Measurements from ENCODE around the gene PRDM4. TPM values are rescaled to one million over a fixed set of nuclear protein-coding genes. Genes with fewer than 3 reads are reported as not detected.

PRDM4 gene
- total RNA-seq, 4 donors from 2014 or later: 13.8 to 21.0 (median 19.2) TPM

DNA sequence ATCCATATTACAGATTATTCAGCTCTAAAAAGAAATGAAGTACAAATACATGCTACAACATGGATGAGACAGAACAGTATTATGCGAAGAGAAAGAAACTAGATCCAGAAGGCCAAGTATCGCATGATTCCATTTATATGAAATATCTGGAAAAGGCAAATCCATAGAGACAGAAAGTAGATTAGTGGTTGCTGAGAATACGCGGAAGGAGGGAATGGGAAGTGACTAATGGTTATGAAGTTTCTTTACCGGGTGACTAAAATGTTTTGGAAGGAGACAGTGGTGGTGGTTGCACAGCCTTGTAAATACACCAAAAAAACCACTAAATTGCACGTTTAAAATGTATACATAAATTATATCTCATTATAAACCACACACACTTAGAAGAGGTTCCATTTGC is 12.5 kb downstream of the PRDM4 start:
- DNase-seq: no peak
- Histone ChIP-seq H3K4me3 (no peak overlapping the region), H3K27me3 (no peaks in the 10 kb centered on the region), H3K27ac (no peak overlapping the region), H3K9me3 (no peaks in the 10 kb centered on the region), H3K4me1 (no peaks in the 10 kb centered on the region), H3K36me3 (peaks cover 0 to 70% of the 10 kb centered on the region in 2 donors)
- in situ Hi-C loops (cut with MboI; ENCODE audit: low sequenced_read_pairs in 4 of 4): no loop called here
- ATAC-seq: no peak
- intact Hi-C loops (cut with DNase I; ENCODE audit: low total_unique reads): no loop called here
- TF ChIP-seq, protein P1, sequence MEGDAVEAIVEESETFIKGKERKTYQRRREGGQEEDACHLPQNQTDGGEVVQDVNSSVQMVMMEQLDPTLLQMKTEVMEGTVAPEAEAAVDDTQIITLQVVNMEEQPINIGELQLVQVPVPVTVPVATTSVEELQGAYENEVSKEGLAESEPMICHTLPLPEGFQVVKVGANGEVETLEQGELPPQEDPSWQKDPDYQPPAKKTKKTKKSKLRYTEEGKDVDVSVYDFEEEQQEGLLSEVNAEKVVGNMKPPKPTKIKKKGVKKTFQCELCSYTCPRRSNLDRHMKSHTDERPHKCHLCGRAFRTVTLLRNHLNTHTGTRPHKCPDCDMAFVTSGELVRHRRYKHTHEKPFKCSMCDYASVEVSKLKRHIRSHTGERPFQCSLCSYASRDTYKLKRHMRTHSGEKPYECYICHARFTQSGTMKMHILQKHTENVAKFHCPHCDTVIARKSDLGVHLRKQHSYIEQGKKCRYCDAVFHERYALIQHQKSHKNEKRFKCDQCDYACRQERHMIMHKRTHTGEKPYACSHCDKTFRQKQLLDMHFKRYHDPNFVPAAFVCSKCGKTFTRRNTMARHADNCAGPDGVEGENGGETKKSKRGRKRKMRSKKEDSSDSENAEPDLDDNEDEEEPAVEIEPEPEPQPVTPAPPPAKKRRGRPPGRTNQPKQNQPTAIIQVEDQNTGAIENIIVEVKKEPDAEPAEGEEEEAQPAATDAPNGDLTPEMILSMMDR (IDR thresholded peaks at IDR 0.05 in 4 of 5, conservative IDR thresholded peaks at IDR 0.05 in 1 of 5): no peak
- TF ChIP-seq POLR2A (IDR thresholded peaks at IDR 0.05): no peak

DNA sequence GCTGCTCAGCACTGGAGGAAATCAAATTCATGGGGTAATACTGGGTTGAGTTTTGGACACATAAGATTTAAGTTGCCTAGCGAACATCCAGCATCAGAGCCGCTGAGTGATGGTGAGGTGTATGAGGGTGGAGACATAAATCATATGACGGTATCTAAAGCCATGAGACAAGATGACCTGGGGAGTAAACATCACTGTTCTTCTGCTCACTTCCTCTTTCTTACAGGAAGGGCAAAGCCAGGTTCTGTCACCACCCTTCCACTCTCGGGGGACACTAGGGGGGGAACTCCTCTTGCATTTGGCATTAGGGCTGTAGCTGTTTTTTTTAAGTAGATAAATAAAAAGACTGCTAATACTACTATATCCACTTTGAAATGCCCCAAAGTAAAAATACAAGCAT is 24.0 kb downstream of the PRDM4 start:
- Histone ChIP-seq H3K4me1 (no peaks in the 10 kb centered on the region), H3K36me3 (peaks cover 4 to 87% of the 10 kb centered on the region in 2 donors), H3K27me3 (no peaks in the 10 kb centered on the region), H3K4me3 (no peak overlapping the region), H3K27ac (no peak overlapping the region), H3K9me3 (no peaks in the 10 kb centered on the region)
- DNase-seq: no peak
- TF ChIP-seq, protein P1 (IDR thresholded peaks at IDR 0.05 in 4 of 5, conservative IDR thresholded peaks at IDR 0.05 in 1 of 5): no peak
- TF ChIP-seq POLR2A (IDR thresholded peaks at IDR 0.05): no peak
- no peak for ATAC-seq
- in situ Hi-C loops (cut with MboI; ENCODE audit: low sequenced_read_pairs in 4 of 4): no loop called here
- intact Hi-C loops (cut with DNase I; ENCODE audit: low total_unique reads): no loop called here

DNA sequence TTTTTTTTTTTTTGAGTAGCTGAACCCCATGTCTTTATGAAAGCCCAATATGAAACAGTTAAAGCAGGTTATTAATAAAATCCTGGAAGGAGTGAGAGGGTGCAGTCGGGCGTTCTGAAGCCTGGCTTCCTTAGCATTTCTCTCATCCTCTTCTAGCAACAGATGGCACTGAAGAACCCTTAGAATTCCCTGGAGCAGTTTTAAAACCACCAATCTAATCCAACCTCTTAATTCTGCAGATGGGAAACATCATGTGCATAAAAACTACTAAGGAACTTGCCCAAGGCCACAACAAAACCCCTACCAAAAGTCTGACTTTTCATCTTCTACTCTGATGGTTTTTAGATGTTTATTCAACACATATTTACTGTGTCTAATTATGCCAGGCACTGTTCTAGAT is 25.2 kb downstream of the PRDM4 start:
- no peak for ATAC-seq
- intact Hi-C loops (cut with DNase I; ENCODE audit: low total_unique reads) (no loop called here), in situ Hi-C loops (cut with MboI; ENCODE audit: low sequenced_read_pairs in 4 of 4) (no loop called here)
- peaks cover 4 to 76% of the 10 kb centered on the region in 2 donors for H3K36me3 ChIP-seq
- no peak overlapping the region for H3K27ac ChIP-seq
- DNase-seq: no peak
- TF ChIP-seq, protein P1 (IDR thresholded peaks at IDR 0.05 in 4 of 5, conservative IDR thresholded peaks at IDR 0.05 in 1 of 5): no peak
- TF ChIP-seq POLR2A (IDR thresholded peaks at IDR 0.05): no peak
- no peaks in the 10 kb centered on the region for H3K4me1 ChIP-seq
- H3K9me3 ChIP-seq: no peaks in the 10 kb centered on the region
- H3K27me3 ChIP-seq: no peaks in the 10 kb centered on the region
- H3K4me3 ChIP-seq: no peak overlapping the region

DNA sequence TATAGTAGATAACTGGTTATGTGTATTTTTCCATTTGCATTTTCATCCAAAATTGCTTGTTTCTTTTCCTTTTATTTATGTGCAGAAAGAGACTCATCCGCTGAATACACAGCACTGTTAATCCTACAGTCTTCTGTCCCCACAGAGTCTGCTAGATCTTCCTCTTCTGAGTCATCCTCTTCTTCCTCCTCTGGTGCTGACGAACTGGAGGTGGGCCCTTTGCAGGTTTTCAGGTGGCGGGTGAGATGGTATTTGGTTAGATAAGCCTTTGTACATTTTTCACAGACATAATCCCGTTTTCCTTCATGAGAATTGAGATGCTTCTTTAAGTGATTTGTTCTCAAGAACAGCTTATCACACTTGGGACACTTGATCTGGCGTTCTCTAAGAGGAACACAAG is 26.8 kb downstream of the PRDM4 start:
- in situ Hi-C loops (cut with MboI; ENCODE audit: low sequenced_read_pairs in 4 of 4): no loop called here

More for the DNA sequence above, 26.8 kb downstream of the PRDM4 start:
- TF ChIP-seq, protein P1 (IDR thresholded peaks at IDR 0.05 in 4 of 5, conservative IDR thresholded peaks at IDR 0.05 in 1 of 5): no peak
- no peak for TF ChIP-seq POLR2A (IDR thresholded peaks at IDR 0.05)
- DNase-seq (no peak), ATAC-seq (no peak)
- intact Hi-C loops (cut with DNase I; ENCODE audit: low total_unique reads): no loop called here
- Histone ChIP-seq H3K27me3 (no peaks in the 10 kb centered on the region), H3K36me3 (peaks cover 3 to 60% of the 10 kb centered on the region in 2 donors), H3K4me1 (no peaks in the 10 kb centered on the region), H3K9me3 (no peaks in the 10 kb centered on the region), H3K4me3 (no peak overlapping the region), H3K27ac (no peak overlapping the region)
